DOHH2 (cell line): ENCODE results near the gene MMP20.

Experiments
- CTCF ChIP-seq: fragments of 200-600 bp; sonication (generic); IDR thresholded peaks from one replicate; pipeline ENCODE4 v1.5.1; 2014; ENCODE audit warnings: antibody characterized with exemption, mild to moderate bottlenecking, low read depth, low read length; ENCODE audit not compliant: poor library complexity, severe bottlenecking
- EZH2phosphoT487 ChIP-seq: fragments of 200-600 bp; sonication (generic); IDR thresholded peaks from 2 replicates; pipeline ENCODE4 v1.6.1; 2017; ENCODE audit warnings: borderline replicate concordance, mild to moderate bottlenecking, antibody characterized with exemption, low read length, moderate library complexity, mixed read lengths

DNA sequence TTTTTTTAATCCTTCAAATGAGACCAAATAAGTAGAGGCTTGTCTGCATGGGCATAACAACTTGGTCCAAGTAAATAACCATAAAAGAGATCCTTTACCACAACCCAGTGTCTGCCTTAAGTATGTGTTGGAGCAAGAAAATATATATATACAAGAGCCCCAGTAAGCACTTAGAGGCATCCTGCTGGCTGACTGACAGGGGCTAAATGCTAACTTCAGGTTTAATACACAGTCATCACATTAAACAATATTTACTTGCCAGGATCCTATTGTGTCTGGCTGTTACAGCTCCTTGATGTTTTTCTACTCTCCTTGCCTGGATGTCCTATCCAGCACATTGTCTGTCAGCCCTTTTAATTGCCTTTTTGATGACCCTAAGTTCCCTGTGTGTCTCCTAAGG is 37.5 kb upstream of the MMP20 start:
- TF ChIP-seq CTCF (no peak), EZH2phosphoT487 (no peak)
